Amniotic epithelial cell (primary cell): ENCODE measurements around the gene CRNN.

ENCODE experiments used
- DNase-seq: peaks from one replicate; pipeline ENCODE4 v3.0.0-alpha.2; 2010; ENCODE audit warnings: low read depth

CRNN gene

GRCh38 chr1:152413909-152414308, at the start of gene CRNN:
Gene CRNN (minus strand): TSS chr1:152414263. CDS start chr1:152412233, 2,030 bp downstream.
- DNase-seq, result no peak

GRCh38 chr1:152462636-152463035, 48.6 kb upstream of the CRNN start:
- no peak for DNase-seq

GRCh38 chr1:152461544-152461943, 47.5 kb upstream of the CRNN start:
- peak; percentile 67 for DNase-seq

GRCh38 chr1:152460529-152460899, 46.5 kb upstream of the CRNN start:
- DNase-seq, result no peak

- DNase-seq, result peak; percentile 48
Measured at GRCh38 chr1:152459596-152460528, 45.8 kb upstream of the CRNN start.

GRCh38 chr1:152458384-152459185, 44.5 kb upstream of the CRNN start:
- peak; percentile 61 for DNase-seq

- DNase-seq, result no peak
Measured at GRCh38 chr1:152457561-152457960, 43.5 kb upstream of the CRNN start.

- DNase-seq, result no peak
Measured at GRCh38 chr1:152457071-152457470, 43.0 kb upstream of the CRNN start.

- no peak for DNase-seq
Measured at GRCh38 chr1:152451254-152451653, 37.2 kb upstream of the CRNN start.

GRCh38 chr1:152449661-152450060, 35.6 kb upstream of the CRNN start:
- no peak for DNase-seq

- DNase-seq, result no peak
Measured at GRCh38 chr1:152448496-152448895, 34.4 kb upstream of the CRNN start.

GRCh38 chr1:152448095-152448494, 34.0 kb upstream of the CRNN start:
- DNase-seq, result peak; percentile 9

- no peak for DNase-seq
Measured at GRCh38 chr1:152447484-152447883, 33.4 kb upstream of the CRNN start.

- no peak for DNase-seq
Measured at GRCh38 chr1:152444045-152444444, 30.0 kb upstream of the CRNN start.

- DNase-seq, result peak; percentile 49
Measured at GRCh38 chr1:152442765-152443164, 28.7 kb upstream of the CRNN start.

- no peak for DNase-seq
Measured at GRCh38 chr1:152442301-152442700, 28.2 kb upstream of the CRNN start.

- no peak for DNase-seq
Measured at GRCh38 chr1:152441756-152442155, 27.7 kb upstream of the CRNN start.

GRCh38 chr1:152440635-152441471, 26.8 kb upstream of the CRNN start:
- peak; percentile 40 for DNase-seq

GRCh38 chr1:152436593-152437496, 22.8 kb upstream of the CRNN start:
- no peak for DNase-seq

GRCh38 chr1:152427458-152427857, 13.4 kb upstream of the CRNN start:
- DNase-seq, result no peak

GRCh38 chr1:152426731-152427130, 12.7 kb upstream of the CRNN start:
- DNase-seq, result peak; percentile 6
